ENCODE data around the gene SLAMF8.

The SLAMF8 gene

GRCh38 chr1:159795534-159795933 is 31.1 kb upstream of the SLAMF8 start:
- TF ChIP-seq CTCF (IDR thresholded peaks at IDR 0.05; ENCODE audit: low read depth, low read length): no peak
- no peaks in the 10 kb centered on the region for H3K9me3 ChIP-seq (ENCODE audit: severe bottlenecking)
- no peak overlapping the region for H3K27ac ChIP-seq
- peaks cover 95% of the 10 kb centered on the region for H3K27me3 ChIP-seq (ENCODE audit: insufficient read depth, low read depth, severe bottlenecking)
- DNase-seq: no peak
- no peak overlapping the region for H3K4me3 ChIP-seq (ENCODE audit: low read depth, low read length)
- H3K36me3 ChIP-seq: no peaks in the 10 kb centered on the region

DNA sequence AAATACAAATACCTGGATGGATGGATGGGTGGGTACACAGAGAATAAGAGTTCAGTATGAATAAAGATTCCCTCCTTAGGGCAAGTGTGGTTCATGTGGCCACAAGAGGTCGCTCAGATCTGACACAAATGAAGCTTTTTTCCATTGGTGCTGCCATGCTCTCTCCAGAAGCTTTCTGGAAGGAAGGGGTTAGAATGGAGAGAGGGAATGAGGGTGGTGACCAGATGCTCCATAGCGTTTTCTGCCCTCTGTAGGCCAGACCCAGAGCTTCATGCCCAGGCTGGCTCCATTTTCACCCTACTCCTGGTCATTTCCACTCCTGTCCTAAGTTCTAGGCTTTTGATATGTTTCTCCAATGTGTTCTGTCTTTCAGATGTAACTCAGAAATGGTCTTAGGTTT is 27.8 kb upstream of the SLAMF8 start:
- Histone ChIP-seq H3K27me3 (ENCODE audit: insufficient read depth, low read depth, severe bottlenecking) (peaks cover 98% of the 10 kb centered on the region), H3K27ac (no peak overlapping the region), H3K4me3 (ENCODE audit: low read depth, low read length) (no peak overlapping the region), H3K36me3 (no peaks in the 10 kb centered on the region), H3K9me3 (ENCODE audit: severe bottlenecking) (no peaks in the 10 kb centered on the region)
- peak; percentile 83 for DNase-seq
- TF ChIP-seq CTCF (IDR thresholded peaks at IDR 0.05; ENCODE audit: low read depth, low read length): peak; percentile 84

GRCh38 chr1:159799446-159799985 is 27.2 kb upstream of the SLAMF8 start:
- Histone ChIP-seq H3K36me3 (no peaks in the 10 kb centered on the region), H3K27me3 (ENCODE audit: insufficient read depth, low read depth, severe bottlenecking) (peaks cover 98% of the 10 kb centered on the region), H3K4me3 (ENCODE audit: low read depth, low read length) (no peak overlapping the region), H3K27ac (no peak overlapping the region), H3K9me3 (ENCODE audit: severe bottlenecking) (peaks cover 2% of the 10 kb centered on the region)
- DNase-seq: no peak
- TF ChIP-seq CTCF (IDR thresholded peaks at IDR 0.05; ENCODE audit: low read depth, low read length): no peak

GRCh38 chr1:159800177-159800930 is 26.3 kb upstream of the SLAMF8 start:
- DNase-seq: no peak
- Histone ChIP-seq H3K9me3 (ENCODE audit: severe bottlenecking) (peaks cover 3% of the 10 kb centered on the region), H3K27me3 (ENCODE audit: insufficient read depth, low read depth, severe bottlenecking) (peaks cover 98% of the 10 kb centered on the region), H3K27ac (no peak overlapping the region), H3K36me3 (no peaks in the 10 kb centered on the region), H3K4me3 (ENCODE audit: low read depth, low read length) (no peak overlapping the region)
- TF ChIP-seq CTCF (IDR thresholded peaks at IDR 0.05; ENCODE audit: low read depth, low read length): no peak

GRCh38 chr1:159802111-159802510 is 24.6 kb upstream of the SLAMF8 start, which contains the start of gene FCRL6:
FCRL6 (plus strand) TSS chr1:159802360; CDS start chr1:159802425, 65 bp downstream.
- DNase-seq: no peak
- Histone ChIP-seq H3K27me3 (ENCODE audit: insufficient read depth, low read depth, severe bottlenecking) (peaks cover 98% of the 10 kb centered on the region), H3K36me3 (no peaks in the 10 kb centered on the region), H3K27ac (no peak within 1 kb of the TSS), H3K9me3 (ENCODE audit: severe bottlenecking) (peaks cover 3% of the 10 kb centered on the region), H3K4me3 (ENCODE audit: low read depth, low read length) (no peak within 1 kb of the TSS)
- no peak for TF ChIP-seq CTCF (IDR thresholded peaks at IDR 0.05; ENCODE audit: low read depth, low read length)
